Measurements from ENCODE around the gene SAV1.
"Not testable (repeated sequence)": the region's sequence is repeated elsewhere in the genome, so short reads cannot be mapped to it uniquely, and the experiment has no call there.

SAV1 gene

DNA sequence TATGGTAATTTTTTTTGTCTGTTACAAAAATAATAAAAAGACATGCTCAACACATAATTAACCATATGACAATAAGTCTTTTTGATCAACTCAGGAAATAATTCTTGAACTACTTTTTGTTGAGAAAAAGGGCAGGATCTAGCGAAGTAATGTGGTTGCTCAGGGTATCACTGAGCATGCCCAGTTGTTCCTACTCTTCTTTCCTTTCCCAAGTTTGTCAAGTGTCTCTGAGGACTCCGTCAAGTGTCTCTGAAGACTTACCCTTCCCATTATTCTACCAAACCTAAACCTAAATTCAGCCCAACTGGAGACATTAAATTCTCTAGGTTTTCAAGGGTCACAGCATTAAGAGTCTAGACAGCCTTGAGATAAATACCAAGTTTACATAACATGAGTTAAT, 3.5 kb downstream of the SAV1 start:
- DNase-seq = not testable (repeated sequence)

DNA sequence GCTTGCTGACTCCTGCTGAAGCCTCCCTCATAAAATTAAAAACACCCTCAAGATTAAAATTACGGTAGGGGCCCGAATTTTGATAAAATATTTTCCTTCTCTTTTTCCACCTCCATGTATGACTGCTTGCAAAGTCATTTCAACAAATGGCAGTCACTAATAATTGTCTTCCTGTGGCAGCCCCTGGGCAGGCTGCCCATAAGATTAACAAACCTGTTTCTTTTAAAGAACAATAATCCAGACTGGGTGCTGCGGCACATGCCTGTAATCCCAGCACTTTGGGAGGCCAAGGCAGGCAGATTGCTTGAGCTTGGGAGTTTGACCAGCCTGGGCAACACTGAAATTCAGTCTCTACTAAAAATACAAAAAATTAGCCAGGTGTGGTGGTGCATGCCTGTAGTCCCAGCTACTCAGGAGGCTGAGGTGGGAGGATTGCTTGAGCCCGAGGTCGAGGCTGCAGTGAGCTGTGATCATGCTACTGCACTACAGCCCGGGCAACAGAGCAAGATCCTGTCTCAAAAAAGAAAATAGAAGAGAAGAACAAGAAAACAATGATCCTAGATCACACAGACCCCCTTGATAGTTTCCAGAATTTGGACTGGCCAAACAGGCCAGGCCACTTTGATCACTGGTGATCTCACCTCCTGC, 8.7 kb downstream of the SAV1 start:
- no peak for DNase-seq

DNA sequence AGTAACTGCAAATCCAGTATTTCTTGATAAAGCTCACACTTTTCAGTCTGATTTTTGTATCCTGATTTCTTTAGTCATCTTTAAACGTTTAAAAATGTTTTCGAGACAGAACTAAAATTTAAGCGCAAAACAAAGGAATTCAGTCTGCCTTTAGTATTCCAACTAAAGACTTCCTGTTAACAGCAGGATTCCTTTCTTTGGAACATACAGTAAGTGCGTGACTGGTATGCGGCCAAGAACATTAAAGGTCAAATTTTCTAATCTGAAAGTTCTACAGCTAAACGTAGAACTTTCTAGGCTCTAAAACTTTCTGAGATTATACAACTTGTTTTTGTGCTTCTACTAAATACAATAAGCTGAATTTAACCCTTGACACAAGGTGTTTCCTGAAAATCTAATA, 9.9 kb downstream of the SAV1 start:
- no peak for DNase-seq

DNA sequence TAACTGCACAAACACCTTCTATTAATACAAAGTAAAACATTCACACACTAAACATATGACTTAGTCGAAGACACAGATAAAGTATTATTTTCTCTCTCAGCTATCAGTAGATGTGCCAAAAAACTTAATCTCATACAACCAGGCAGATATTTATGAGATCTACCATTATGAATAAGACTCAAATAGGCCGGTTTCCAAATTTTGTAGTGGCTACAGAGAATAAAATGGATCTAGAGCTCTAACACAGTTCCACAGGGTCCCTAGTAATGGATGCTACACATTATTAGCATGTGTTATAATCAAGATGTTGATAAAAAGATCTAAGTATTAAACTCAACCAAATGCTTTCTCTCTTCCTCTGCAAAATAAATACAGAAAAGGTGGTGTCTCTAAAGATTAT, 10.4 kb downstream of the SAV1 start:
- no peak for DNase-seq

DNA sequence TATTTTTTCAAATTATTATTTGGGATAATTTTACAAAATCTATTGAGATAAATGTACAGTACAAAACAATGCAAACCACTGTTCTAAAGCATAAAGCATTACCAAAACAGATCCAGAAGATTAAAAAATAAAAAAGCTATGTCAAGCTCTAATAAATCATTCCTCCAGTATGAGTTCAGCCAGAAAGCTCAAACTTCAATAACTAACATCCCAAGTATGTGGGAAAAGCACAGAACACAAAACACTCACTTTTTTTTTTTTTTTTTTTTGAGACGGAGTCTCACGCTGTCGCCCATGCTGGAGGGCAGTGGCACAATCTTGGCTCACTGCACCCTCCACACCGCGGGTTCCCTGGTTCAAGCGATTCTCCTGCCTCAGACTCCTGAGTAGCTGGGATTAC, 11.3 kb downstream of the SAV1 start:
- no peak for DNase-seq

DNA sequence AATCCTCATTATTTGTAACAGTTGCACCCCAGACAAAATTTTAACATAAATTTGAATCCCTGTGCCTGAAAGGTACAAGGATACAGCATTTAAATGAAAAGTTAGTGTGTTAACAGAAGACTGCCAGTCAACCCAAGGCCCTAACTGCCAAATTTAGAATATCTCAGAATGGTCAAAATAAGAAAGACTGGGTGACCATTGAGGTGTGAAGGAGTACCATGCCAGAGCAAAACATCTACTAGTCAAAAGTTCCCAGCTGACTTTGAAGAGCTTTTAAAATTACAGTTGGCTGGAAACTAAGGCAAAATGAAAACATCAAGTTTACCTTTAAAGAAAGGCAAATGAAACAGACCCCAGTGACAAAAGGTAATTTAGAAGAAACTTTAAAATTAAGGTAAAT, 18.4 kb downstream of the SAV1 start:
- DNase-seq = no peak

DNA sequence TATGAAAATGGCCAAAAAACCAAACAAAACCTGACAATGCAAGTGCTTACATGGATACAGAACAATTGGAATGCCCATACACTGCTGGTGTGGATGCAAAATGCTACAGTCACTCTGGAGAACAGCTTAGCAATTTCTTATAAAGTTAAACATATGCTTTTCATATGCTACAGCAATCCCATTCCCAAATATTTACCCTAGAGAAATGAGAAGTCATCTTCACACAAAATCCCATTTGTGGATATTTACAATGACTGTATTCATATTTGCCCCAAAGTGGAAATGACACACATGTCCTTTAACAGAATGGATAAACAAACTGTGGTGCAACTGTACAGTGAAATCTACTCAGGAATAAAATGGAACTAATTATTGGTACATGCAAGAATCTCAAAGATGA, 20.4 kb downstream of the SAV1 start:
- no peak for DNase-seq

DNA sequence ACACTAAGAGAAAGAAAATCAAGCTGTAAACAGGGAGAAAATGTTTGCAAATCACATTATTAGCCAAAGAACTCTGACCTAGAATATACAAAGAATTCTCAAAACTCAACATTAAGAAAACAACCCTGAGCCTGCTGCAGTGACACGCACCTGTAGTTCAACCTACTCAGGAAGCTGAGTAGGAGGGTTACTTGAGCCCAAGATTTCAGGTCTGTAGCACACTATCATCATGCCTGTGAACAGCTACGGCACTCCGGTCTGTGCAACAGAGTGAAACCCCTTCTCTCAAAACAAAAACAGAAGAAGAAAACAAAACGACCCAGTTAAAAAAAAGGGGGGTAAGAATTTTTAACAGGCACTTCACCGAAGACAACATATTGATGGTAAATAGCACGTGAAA, 20.8 kb downstream of the SAV1 start:
- DNase-seq = no peak

DNA sequence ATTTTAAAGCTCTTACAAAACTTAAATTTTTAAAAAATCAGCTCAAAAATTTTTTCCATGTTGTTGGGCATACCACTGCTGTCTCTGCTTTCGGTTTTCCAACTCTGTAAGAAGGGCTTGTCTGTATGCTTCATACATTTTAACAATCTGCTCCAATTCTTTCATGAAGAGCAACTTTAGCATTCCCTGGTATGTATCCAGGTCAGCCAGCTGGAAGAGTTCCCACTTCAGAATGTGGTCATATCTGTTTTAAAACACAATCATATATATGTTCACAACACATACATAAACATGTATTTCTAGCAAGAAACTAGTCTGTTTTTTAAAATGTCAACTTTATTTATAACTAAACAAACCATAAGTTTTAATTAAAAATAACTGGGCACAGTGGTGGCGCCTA, 33.0 kb downstream of the SAV1 start:
- DNase-seq = no peak

DNA sequence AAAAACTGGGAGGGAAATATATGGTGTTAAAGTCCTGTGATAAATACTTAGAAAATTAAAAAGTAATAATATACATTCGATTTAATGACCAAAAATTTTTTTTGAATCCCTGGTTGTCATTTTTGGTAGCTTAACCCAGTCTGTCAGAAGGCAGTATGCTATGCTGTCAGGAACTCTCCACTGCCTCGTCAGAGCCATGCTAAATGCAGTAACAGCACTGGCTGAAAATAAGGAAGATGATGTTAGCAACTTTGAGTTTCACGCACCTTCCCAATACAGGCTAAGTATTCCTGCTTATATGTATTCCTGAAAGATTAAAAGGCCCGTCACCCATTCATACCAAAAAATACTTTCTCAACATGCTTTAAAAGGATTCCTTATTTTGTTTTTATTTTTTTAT, 34.2 kb downstream of the SAV1 start:
- no peak for DNase-seq

DNA sequence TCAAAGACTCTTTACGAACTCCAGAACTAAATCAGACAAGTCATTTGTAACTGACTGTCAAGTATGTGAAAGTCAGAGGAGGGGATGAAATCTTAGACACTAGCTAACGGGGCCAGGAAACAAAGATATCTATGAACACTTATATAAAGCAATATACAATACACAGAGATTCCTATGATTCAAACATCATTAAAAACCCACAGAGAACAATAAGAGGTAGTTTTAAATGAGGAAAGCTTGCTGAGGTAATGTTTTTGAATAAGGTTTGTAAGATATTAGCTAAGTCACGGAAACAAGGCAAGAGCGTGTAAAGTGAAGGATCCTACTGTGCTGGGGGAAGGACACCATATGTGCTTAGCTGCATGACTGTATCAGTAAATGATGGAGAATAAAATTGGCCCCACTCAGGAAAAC, 36.7 kb downstream of the SAV1 start:
- DNase-seq = no peak

DNA sequence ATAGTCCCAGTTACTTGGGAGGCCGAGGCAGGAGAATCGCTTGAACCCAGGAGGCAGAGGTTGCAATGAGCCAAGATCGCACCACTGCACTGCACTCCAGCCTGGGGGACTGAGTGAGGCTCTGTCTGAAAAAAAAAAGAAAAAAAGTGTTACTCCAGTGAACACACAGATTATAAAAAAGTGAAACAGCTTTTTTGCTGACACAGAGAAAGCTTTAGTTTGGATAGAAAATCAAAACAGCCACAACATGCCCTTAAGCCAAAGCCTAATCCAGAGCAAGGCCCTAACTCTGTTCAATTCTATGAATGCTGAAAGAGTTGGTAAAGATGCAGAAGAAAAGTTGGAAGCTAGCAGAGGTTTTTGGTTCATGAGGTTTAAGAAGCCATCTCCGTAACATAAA, 43.2 kb downstream of the SAV1 start:
- not testable (repeated sequence) for DNase-seq

DNA sequence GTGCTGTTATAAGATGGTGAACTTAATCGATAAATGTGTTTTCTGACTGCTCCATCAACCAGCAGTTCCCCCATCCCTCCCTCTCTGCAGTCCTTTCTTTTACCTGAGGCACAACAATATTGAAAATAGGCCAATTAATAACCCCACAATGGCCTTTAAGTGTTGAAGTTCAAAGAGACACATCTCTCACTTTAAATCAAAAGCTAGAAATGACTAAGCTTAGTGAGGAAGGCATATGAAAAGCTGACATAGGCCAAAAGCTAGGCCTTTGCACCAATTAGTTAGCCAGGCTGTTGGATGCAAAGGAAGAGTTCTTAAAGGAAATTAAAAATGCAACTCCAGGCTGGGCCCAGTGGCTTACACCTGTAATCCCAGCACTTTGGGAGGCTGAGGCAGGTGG, 43.7 kb downstream of the SAV1 start:
- DNase-seq = no peak

DNA sequence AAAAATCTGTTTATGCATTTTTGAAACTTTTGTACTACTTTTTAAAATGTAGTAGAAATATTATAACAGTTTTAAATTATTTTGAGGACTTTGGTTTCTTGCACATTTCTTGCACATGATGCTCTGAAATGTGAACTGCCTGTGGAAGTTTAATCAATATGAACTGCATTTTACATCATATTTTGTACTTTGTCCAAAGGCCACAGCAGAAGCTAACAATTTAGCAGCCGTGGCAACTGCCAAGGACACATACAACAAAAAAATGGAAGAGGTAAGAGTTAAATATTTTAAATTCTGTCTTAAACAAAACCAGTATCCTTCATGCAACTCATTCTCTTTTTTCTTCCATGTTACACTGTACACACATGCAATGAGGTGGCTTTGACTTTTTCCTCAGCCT, 45.1 kb downstream of the SAV1 start:
- DNase-seq = no peak

DNA sequence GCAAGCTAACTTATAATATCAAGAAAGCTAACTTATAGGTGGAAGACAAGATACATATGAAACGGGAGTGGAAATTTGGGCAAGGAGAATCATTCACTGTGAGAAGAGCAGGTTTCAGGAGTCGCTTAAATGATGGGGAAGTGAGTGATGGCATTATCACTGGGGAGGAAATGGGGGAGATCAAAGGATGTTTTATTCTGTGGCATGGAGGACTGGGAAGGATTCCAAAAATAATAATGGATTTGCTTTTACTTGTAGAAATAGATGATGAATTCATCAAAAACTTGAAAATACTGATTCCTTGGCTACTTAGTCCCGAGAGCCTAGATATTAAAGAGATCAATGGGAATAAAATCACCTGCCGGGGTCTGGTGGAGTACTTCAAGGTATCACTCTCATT, 47.8 kb downstream of the SAV1 start:
- no peak for DNase-seq

DNA sequence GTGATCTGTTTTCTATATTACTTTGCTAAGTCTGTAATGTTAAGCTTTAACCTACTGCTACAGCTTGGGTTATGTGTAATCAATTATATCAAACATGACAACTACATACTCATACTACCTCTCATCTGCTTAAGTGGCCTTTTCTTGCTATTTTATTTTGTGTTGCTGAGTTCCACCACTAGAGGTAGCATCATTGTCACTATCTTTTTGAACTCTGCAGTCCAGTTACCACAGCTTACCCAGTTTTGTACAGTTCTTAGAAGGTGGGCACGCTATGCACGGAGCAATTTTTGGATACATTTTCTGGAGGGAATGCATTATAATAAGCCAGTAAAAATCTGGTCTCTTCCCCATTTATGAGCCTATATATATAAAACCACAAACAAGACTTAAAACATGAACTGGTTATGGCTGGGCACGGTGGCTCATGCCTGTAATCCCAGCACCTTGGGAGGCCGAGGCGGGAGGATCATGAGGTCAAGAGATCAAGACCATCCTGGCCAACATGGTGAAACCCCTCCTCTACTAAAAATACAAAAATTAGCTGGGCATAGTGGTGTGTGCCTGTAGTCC, 48.5 kb downstream of the SAV1 start:
- DNase-seq = no peak

DNA sequence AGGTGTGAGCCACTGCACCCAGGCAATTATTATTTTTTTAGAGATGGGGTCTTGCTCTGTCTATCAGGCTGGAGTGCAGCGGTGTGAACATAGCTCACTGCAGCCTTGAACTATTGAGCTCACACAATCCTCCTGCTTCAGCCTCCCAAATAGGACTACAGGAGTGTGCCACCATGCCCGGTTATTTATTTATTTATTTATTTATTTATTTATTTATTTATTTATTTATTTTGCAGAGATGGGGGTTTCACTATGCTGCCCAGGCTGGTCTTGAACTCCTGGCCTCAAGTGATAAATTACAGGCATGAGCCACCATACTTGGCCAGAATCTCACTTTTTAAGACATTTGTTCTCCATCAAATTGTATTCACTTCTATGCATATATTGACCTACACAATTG, 51.8 kb downstream of the SAV1 start:
- no peak for DNase-seq

DNA sequence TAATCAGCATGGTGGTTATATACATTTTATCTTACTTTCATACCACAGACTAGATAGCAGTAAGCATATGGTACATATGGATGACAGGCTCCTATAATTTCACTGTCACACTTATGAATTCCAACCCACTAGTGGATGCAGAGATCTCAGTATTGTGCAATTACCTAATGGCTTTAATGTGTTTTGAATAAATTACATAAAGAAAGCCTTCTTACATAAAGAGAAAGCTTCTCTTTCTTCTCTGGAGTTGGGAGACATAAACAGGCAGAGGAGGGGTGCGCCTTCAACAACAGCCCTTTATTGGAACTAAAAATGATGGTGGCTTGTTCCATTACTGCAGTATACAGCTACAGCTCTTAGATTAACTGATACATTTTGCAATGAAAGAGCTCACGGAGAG, 52.6 kb downstream of the SAV1 start:
- DNase-seq = no peak

DNA sequence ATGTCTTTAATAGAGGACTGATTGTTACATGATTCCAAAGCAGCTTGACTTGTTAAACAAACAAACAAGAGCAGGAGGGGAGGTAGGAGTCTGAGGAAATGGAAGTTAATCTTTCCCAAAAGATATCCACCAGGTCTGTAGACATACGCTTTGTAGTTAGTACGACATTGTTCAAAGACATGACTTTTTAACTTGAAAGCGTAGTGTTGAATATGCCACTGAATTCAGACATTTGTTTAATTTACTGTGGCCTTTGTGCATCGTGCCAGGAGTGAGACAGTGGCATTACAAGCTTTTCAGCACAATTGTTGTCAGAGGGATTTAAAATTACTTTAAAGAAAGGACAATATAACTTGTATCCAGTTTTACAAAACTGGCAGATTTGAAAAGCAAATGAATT, 53.0 kb downstream of the SAV1 start:
- no peak for DNase-seq

DNA sequence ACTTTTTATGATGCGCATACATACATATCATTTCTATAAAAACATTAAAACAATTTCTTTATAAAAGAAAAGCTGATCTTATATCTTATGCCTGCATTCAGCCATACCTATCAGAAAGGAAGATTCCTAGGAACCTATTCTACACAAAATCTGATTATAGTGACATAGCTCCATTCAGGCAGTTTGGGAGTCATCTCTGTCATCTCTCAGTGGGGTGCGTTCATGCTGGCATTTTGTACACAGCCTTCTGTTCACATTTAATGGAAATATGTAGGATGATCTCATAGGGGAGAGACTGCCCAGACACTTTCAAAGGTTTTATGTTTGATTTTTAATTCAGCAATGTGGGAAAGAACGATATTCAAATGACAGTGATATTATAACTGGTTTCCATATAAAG, 55.3 kb downstream of the SAV1 start:
- no peak for DNase-seq

DNA sequence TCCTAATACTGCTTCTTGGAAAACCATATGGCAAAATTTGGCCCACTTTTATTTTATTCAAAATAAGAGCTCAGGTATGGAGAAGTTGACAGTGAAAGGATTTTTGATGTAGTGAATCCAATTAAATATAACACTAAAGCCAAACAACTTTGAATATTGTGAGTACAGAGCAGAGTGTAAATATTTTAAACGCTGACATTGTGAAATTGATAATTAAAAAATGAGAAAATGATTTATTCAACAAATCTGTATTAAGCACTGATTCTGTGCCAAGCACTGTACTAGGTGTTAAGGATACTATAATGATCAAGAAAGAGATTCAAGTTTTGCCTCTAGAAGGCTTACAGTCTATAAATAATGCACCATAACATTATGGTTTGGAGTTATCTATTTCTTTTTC, 57.6 kb downstream of the SAV1 start:
- DNase-seq = no peak

DNA sequence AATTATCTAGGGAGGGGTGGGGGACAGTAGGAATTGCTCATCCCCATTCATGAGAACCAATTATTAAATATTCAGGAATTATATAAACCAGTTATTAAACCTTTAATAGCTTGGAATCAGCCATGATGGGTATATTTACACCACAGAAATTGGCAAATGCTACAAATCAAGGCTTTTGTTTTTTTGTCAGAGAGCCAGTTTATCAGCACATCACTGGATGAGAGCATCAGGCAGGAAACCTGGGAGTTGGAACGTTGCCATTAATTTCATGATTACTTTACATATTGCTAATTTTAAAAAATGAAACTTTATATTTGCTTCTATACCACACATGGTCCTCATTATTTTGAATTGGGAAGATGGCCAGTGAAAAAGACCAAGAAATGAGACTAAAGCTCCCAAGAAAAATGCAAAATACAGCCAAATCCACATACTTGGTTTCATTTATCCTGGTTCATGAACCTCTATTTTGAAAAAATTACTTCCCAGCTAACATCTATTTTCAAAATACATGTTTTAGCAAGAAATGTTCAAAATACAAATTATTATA, 59.7 kb downstream of the SAV1 start:
- no peak for DNase-seq

DNA sequence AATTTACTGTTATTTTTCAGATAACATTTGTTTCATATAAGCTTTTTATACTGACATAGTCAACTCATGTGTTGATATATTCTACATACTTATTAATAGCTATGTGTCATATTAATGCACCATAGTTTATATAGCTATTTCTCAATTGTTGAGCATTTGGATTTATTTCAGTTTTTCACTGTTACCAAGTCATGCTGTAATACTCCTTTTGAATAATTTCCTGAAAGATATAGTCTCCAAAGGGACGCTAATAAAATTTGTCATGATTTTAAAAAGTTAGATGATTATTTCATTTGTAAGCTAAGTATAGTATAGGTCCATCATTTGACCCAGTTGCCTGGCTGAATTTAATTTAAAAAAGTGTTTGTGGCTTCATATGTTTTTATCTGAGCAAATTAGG, 60.3 kb downstream of the SAV1 start:
- DNase-seq = no peak

DNA sequence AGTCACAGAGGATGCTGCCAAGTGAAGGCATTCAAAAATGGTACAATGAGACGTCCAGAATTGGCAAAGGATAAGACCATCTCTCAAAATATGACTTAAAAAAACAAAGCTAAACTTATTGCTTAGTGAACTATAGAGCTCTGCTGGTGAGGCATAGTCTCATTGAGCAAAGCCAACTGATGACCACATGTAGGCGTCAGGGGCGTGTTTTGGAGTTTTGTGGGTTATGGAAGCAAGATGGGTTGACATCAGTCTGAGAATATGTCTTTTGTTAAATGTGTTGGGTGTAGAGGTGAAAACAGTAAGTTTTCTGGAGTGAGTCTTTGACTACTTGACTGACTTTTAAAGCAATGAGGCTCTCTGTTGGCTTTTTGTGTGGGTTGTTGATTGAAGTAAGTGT, 60.9 kb downstream of the SAV1 start:
- no peak for DNase-seq

DNA sequence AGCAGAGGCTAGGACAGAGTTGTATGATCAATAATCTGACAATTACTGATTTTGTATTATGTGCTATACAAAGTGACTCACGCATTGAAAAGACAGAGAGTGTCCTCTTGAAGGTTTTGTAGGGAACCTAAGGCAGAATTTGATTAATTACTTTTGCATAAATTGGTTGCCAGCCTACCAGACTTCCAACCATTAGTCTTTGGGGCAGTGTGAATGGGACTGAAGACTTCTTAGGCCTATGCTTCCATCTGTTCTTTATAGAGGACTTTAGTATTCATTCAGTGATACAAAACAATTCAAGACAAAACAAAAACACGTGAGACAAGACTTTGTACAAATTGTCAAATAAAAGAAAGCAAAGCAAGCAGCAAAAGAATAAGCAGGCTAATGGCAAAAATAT, 61.6 kb downstream of the SAV1 start:
- no peak for DNase-seq
